Neural cell (in vitro differentiated cells): Measurements from ENCODE around the gene DPM2. TPM values are rescaled to one million over a fixed set of nuclear protein-coding genes. Genes with fewer than 3 reads are reported as not detected.

Experiments used
- H2AFZ ChIP-seq: fragments of 200-600, 300-800 bp; sonication (generic), shearing (Covaris generic); 2 replicates; pipeline ENCODE4 v1.6.0; 2014; ENCODE audit warnings: low read depth, mild to moderate bottlenecking, antibody characterized with exemption, low read length, moderate library complexity
- H3F3A ChIP-seq: fragments of 200-600 bp; shearing (Covaris generic); 2 replicates; pipeline ENCODE4 v1.6.1; 2016; ENCODE audit warnings: mild to moderate bottlenecking, moderate library complexity, mixed read lengths, antibody characterized with exemption, low read length; ENCODE audit not compliant: insufficient read depth, poor library complexity, severe bottlenecking
- H3K27ac ChIP-seq: fragments of 200-600, 300-800 bp; sonication (generic), shearing (Covaris generic); 2 replicates; pipeline ENCODE4 v1.5.1; 2014; ENCODE audit warnings: mild to moderate bottlenecking, low read length, moderate library complexity
- H3K27me3 ChIP-seq: fragments of 300-800, 200-600 bp; sonication (generic), shearing (Covaris generic); 2 replicates; pipeline ENCODE4 v1.6.0; 2014; ENCODE audit warnings: mild to moderate bottlenecking, low read depth, low read length, moderate library complexity; ENCODE audit not compliant: insufficient read depth
- H3K36me3 ChIP-seq: fragments of 300-800, 200-600 bp; sonication (generic), shearing (Covaris generic); 2 replicates; pipeline ENCODE4 v1.5.1; 2014; ENCODE audit warnings: mild to moderate bottlenecking, antibody characterized with exemption, low read length, moderate library complexity; ENCODE audit not compliant: insufficient read depth
- H3K4me2 ChIP-seq: fragments of 300-800, 200-600 bp; sonication (generic), shearing (Covaris generic); 2 replicates; pipeline ENCODE4 v1.6.0; 2014; ENCODE audit warnings: mild to moderate bottlenecking, low read length
- H3K4me3 ChIP-seq: fragments of 300-800, 200-600 bp; sonication (generic), shearing (Covaris generic); 2 replicates; pipeline ENCODE4 v1.5.1; 2014; ENCODE audit warnings: mild to moderate bottlenecking, low read length, moderate library complexity
- H3K79me2 ChIP-seq: fragments of 200-600 bp; shearing (Covaris generic); replicated peaks from 2 replicates; pipeline ENCODE4 v1.6.0; 2014; ENCODE audit warnings: mild to moderate bottlenecking, low read length, moderate library complexity; ENCODE audit not compliant: insufficient read depth
- H3K9ac ChIP-seq: fragments of 300-800, 200-600 bp; sonication (generic), shearing (Covaris generic); 2 replicates; pipeline ENCODE4 v1.6.1; 2016; ENCODE audit warnings: mild to moderate bottlenecking, low read length, mixed read lengths
- H3K9me2 ChIP-seq: fragments of 200-600 bp; shearing (Covaris generic); 2 replicates; pipeline ENCODE4 v1.6.1; 2016; ENCODE audit warnings: mild to moderate bottlenecking, low read length, mixed read lengths; ENCODE audit not compliant: insufficient read depth
- H3K9me3 ChIP-seq: fragments of 200-600, 300-800 bp; sonication (generic), shearing (Covaris generic); 2 replicates; pipeline ENCODE4 v1.6.1; 2016; ENCODE audit warnings: mild to moderate bottlenecking, mixed run types, low read length, moderate library complexity, mixed read lengths
- H4K20me1 ChIP-seq: fragments of 200-600 bp; shearing (Covaris generic); 2 replicates; pipeline ENCODE4 v1.6.1; 2016; ENCODE audit warnings: mild to moderate bottlenecking, mixed run types; ENCODE audit not compliant: insufficient read depth
- MXI1 ChIP-seq: fragments of 450-650 bp; conservative IDR thresholded peaks from 2 replicates; pipeline ENCODE4 v1.6.1; 2014; ENCODE audit warnings: antibody characterized with exemption, mild to moderate bottlenecking; ENCODE audit not compliant: poor library complexity, severe bottlenecking
- POLR2AphosphoS5 ChIP-seq: IDR thresholded peaks from 2 replicates; pipeline ENCODE4 v1.6.1; 2012
- RAD21 ChIP-seq: fragments of 450-650 bp; conservative IDR thresholded peaks from 2 replicates; pipeline ENCODE4 v1.6.1; 2014; ENCODE audit warnings: antibody characterized with exemption, mild to moderate bottlenecking, moderate library complexity
- SMC3 ChIP-seq: fragments of 450-650 bp; conservative IDR thresholded peaks from 2 replicates; pipeline ENCODE4 v1.6.1; 2014; ENCODE audit warnings: antibody characterized with exemption, mild to moderate bottlenecking, moderate library complexity; ENCODE audit not compliant: poor library complexity
- TAF1 ChIP-seq: IDR thresholded peaks from 2 replicates; pipeline ENCODE4 v1.6.1; 2012; ENCODE audit warnings: low read depth
- polyA plus RNA-seq: library from polyadenylated mRNA; depleted of rRNA; stranded (reverse); fragments of >200 nt; gene quantifications from 2 replicates; pipeline ENCODE4 v1.2.3, GENCODE V29; 2014
- TF ChIP-seq, protein P1 (sequence below): IDR thresholded peaks from 2 replicates; pipeline ENCODE4 v1.6.1; 2012; ENCODE audit warnings: borderline replicate concordance

The DPM2 gene
- polyA plus RNA-seq, 1 donor from 2014 or later, result 30.5 TPM

DNA sequence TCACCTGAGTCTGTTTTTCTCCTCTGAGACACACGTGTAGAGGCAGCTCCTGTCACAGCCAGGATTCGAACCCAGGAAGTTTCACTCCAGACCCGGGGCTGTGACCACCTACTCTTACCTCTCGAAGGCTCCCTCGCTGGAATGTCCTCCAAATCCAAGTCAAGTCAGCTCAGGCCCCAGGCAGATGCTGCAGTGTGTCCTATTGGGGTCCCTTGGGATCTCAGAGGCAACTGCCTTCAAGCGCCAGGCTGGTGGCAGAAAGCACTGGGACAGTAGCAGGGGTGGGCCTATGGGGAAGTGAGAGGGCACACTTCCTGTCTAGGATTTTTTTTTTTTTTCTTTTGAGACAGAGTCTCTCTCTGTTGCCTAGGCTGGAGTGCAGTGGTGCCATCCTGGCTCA lies 20.1 kb downstream of the DPM2 start:
- H3K27me3 ChIP-seq, result no peaks in the 10 kb centered on the region
- no peak overlapping the region for H2AFZ ChIP-seq
- H3K9me2 ChIP-seq, result no peaks in the 10 kb centered on the region
- TF ChIP-seq POLR2AphosphoS5 (no peak), TAF1 (no peak), RAD21 (no peak), MXI1 (no peak)
- H3K79me2 ChIP-seq, result no peaks in the 10 kb centered on the region
- H3K9ac ChIP-seq, result peak overlapping the region; percentile 61
- H3F3A ChIP-seq, result no peaks in the 10 kb centered on the region
- no peaks in the 10 kb centered on the region for H4K20me1 ChIP-seq
- no peak overlapping the region for H3K4me2 ChIP-seq
- H3K36me3 ChIP-seq, result no peaks in the 10 kb centered on the region
- H3K4me3 ChIP-seq, result peak overlapping the region; percentile 70
- no peaks in the 10 kb centered on the region for H3K9me3 ChIP-seq
- no peak overlapping the region for H3K27ac ChIP-seq

DNA sequence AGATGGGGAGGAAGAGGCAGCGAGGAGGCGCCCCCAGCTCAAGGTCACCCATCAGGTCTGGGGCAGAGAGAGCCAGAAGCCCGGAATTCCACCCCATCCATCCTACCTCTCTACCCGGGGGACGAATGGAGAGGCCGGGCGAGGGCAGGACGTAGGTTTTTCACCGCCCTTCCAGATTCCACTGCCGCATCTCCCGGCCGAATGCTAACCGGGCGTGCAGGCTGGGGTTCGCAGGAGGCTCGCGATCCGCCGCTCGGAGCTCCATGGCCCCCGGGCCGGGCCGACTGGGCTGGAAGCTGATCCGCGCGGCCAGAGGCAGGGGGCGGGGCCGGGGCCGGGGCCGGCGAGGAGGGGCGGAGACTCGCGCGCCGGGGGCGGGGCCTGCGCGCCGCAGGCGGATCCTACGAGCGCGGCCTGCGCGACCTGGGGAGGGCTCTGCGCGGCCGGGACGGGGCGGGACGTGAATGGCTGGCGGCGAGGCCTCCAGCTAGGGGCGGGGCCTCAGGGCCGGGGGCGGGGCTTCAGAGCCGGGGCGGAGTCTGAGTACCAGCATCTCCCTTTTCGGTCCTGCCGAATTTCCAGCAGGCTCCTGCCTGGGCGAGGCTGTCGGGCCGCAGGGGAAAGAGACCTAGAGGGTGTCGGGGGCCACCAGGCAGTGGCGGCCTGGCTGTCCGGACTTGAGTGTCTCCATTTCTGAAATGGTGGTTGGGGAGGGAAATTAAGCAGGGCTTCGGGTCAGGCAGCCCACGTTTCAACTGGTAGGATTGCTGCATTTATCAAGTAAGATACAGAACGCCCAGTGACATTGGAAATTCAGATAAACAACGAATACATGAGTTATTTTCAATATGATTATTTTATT lies 20.7 kb downstream of the DPM2 start, which contains the start of gene ST6GALNAC4:
Gene ST6GALNAC4, minus strand, starts transcription at position 322 of the 862 bp plus-strand sequence. CDS start 622 bp downstream, outside the sequence.
- H3K36me3 ChIP-seq, result no peaks in the 10 kb centered on the region
- peak within 1 kb of the TSS; percentile 70 for H3K4me3 ChIP-seq
- H3K79me2 ChIP-seq, result no peaks in the 10 kb centered on the region
- H3K9me3 ChIP-seq, result no peaks in the 10 kb centered on the region
- H3F3A ChIP-seq, result no peaks in the 10 kb centered on the region
- H3K9me2 ChIP-seq, result no peaks in the 10 kb centered on the region
- H4K20me1 ChIP-seq, result no peaks in the 10 kb centered on the region
- TF ChIP-seq, protein P1, sequence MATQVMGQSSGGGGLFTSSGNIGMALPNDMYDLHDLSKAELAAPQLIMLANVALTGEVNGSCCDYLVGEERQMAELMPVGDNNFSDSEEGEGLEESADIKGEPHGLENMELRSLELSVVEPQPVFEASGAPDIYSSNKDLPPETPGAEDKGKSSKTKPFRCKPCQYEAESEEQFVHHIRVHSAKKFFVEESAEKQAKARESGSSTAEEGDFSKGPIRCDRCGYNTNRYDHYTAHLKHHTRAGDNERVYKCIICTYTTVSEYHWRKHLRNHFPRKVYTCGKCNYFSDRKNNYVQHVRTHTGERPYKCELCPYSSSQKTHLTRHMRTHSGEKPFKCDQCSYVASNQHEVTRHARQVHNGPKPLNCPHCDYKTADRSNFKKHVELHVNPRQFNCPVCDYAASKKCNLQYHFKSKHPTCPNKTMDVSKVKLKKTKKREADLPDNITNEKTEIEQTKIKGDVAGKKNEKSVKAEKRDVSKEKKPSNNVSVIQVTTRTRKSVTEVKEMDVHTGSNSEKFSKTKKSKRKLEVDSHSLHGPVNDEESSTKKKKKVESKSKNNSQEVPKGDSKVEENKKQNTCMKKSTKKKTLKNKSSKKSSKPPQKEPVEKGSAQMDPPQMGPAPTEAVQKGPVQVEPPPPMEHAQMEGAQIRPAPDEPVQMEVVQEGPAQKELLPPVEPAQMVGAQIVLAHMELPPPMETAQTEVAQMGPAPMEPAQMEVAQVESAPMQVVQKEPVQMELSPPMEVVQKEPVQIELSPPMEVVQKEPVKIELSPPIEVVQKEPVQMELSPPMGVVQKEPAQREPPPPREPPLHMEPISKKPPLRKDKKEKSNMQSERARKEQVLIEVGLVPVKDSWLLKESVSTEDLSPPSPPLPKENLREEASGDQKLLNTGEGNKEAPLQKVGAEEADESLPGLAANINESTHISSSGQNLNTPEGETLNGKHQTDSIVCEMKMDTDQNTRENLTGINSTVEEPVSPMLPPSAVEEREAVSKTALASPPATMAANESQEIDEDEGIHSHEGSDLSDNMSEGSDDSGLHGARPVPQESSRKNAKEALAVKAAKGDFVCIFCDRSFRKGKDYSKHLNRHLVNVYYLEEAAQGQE, result no peak
- TF ChIP-seq SMC3 (no peak), MXI1 (peak; percentile 14)
- H2AFZ ChIP-seq, result peak within 1 kb of the TSS; percentile 65
- H3K27me3 ChIP-seq, result no peaks in the 10 kb centered on the region
- peak within 1 kb of the TSS; percentile 61 for H3K9ac ChIP-seq
- peak within 1 kb of the TSS; percentile 9 for H3K27ac ChIP-seq
- H3K4me2 ChIP-seq, result peak within 1 kb of the TSS; percentile 65

DNA sequence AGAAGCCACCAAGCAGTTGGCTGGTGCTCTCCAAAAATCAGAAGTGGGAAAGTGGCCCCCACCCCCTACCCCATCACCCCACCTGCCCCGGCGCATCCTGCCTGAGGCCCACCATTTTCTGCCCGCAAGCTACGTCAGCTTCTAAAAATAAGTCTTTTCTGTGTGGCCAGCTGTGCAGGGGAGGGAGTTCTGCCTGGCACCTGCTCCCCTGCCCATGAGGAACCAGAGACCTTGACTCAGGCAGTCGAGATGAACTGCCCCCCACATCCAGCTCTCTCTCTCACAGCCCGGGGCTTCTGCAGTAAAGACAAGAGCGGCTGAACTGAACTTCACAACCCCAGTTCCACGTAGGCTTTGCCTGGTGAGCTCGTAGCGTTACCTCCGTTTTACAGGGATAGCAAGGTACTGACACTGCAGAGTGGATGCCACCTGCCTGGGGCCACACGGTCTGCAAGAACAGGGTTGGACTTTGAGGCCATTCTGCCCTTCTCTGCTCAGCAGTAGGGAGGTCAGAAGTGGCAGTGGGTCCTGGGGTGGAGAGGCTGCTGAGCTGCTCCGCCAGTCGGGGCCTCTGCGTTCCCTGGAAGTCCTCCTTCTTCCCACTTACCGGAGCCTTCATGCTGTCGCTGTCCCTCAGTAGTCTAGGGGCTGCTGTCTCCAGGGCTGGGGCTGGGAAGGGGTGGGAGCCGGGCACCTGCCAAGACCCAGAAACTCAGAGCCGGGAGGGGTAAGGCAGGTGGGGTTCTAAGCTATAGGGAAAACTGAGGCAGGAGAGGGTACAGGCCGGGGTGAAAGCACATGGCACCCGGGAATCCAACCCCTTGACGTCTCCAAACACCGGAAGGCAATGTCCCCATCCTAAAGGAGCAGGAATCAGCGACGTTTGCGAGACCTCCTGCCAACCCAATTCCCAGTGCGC lies 21.6 kb downstream of the DPM2 start:
- Histone ChIP-seq H3F3A (no peaks in the 10 kb centered on the region), H3K4me3 (peak overlapping the region; percentile 70), H3K79me2 (no peaks in the 10 kb centered on the region), H3K36me3 (no peaks in the 10 kb centered on the region), H3K9me2 (no peaks in the 10 kb centered on the region), H3K4me2 (no peak overlapping the region), H2AFZ (no peak overlapping the region), H3K27me3 (no peaks in the 10 kb centered on the region), H3K27ac (peak overlapping the region; percentile 9), H3K9ac (peak overlapping the region; percentile 61), H4K20me1 (no peaks in the 10 kb centered on the region), H3K9me3 (no peaks in the 10 kb centered on the region)
- TF ChIP-seq SMC3, result no peak
